Tibial nerve (tissue), 4 donors: ENCODE data around the gene LDLRAP1. TPM values are rescaled to one million over a fixed set of nuclear protein-coding genes. Genes with fewer than 3 reads are reported as not detected.

Experiments
- DNase-seq, 2 donors: peaks; one replicate each; pipeline ENCODE4 v3.0.0-alpha.2; 2019; ENCODE audit warnings: low spot score in 2 of 2
- H3K27ac ChIP-seq, 4 donors: fragments of 200-600 bp; sonication (generic) in 3 of 4; one replicate each; pipeline ENCODE4 v1.5.1; 2017 to 2019; ENCODE audit warnings: mild to moderate bottlenecking in 1 of 4
- H3K27me3 ChIP-seq, 2 donors: fragments of 200-600 bp; sonication (generic) in 1 of 2; one replicate each; pipeline versions ENCODE4 v1.5.1 to v1.6.0; 2017 to 2019
- H3K36me3 ChIP-seq, 3 donors: fragments of 200-600 bp; sonication (generic); one replicate each; pipeline ENCODE4 v1.5.1; 2018 to 2019
- H3K4me1 ChIP-seq, 4 donors: fragments of 200-600 bp; sonication (generic) in 3 of 4; one replicate each; pipeline ENCODE4 v1.5.1; 2017 to 2019
- H3K4me3 ChIP-seq, 4 donors: fragments of 200-600 bp; sonication (generic) in 3 of 4; one replicate each; pipeline ENCODE4 v1.5.1; 2017 to 2019; ENCODE audit warnings: mild to moderate bottlenecking in 1 of 4, moderate library complexity in 1 of 4
- H3K9me3 ChIP-seq, 4 donors: fragments of 200-600 bp; sonication (generic) in 3 of 4; one replicate each; pipeline ENCODE4 v1.5.1; 2017 to 2019
- EP300 ChIP-seq, 2 donors: sonication (generic); formaldehyde crosslinking; IDR thresholded peaks; one replicate each; pipeline ENCODE4 v1.6.1; 2017; ENCODE audit warnings: antibody characterized with exemption in 2 of 2, mild to moderate bottlenecking in 1 of 2
- POLR2A ChIP-seq, 2 donors: fragments of 450-650 bp; IDR thresholded peaks; one replicate each; pipeline ENCODE4 v1.6.1; 2017; ENCODE audit warnings: antibody characterized with exemption in 2 of 2, mild to moderate bottlenecking in 2 of 2, moderate library complexity in 2 of 2
- WGBS, 2 donors: methylation state at CpG; one replicate each; pipeline ENCODE4 v1.1.5; 2018; 5-methylcytosine and 5-hydroxymethylcytosine counted together
- total RNA-seq, 4 donors: library from RNA; depleted of rRNA; stranded (reverse); fragments of >200 nt; gene quantifications; one replicate each; pipeline ENCODE4 v1.1.0, GENCODE V29; 2016
- TF ChIP-seq, protein P1 (sequence below), 5 experiments: fragments of 200-600 bp in 3 of 5; fragments of 450-650 bp in 2 of 5; sonication (generic) in 3 of 5; IDR thresholded peaks; one replicate each; pipeline ENCODE4 v1.5.1; 2016 to 2019; ENCODE audit warnings: antibody characterized with exemption in 5 of 5, mild to moderate bottlenecking in 3 of 5, moderate library complexity in 2 of 5

The LDLRAP1 gene
- total RNA-seq, 4 donors from 2014 or later: 10.9 to 28.5 (median 14.7) TPM

DNA sequence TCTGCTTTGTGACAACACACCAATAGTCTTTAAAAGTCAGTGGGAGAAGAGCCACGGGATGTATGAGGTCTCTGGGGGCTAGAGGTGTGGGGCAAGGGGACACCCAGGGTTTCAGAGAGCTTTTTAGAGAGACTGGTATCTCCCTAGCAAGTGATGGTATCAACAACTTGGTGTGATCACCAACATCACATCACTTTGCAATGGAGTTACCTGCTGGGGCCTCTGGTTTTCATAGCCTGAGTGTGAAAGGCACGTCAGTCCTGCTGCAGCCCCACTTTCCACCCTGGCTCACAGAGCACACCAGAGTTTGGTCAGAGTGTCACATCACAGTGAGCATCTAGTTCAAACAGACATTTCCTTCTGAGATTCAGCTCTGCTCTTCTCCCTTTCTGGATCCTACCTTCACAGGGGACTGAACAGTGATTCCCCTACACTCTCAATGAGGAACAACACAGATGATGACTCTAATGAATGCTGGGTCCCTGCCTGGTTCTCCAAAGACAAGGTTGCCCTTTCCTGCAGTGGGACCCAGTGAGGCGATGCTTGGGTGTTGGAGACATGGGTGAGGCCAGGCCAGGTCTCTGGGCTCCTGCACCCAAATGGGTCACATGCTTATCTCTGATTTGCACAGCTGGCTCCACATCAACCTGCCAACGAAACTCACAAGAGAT, 71.2 kb downstream of the LDLRAP1 start:
- Histone ChIP-seq H3K27me3 (no peaks in the 10 kb centered on the region), H3K4me1 (peaks cover 0 to 36% (median 20%) of the 10 kb centered on the region in 4 donors), H3K9me3 (no peaks in the 10 kb centered on the region), H3K36me3 (no peaks in the 10 kb centered on the region), H3K4me3 (no peak overlapping the region), H3K27ac (no peak overlapping the region)
- WGBS, 2 donors: 76 to 80% methylated on average over 4 of the region's 4 CpGs
- TF ChIP-seq, protein P1, sequence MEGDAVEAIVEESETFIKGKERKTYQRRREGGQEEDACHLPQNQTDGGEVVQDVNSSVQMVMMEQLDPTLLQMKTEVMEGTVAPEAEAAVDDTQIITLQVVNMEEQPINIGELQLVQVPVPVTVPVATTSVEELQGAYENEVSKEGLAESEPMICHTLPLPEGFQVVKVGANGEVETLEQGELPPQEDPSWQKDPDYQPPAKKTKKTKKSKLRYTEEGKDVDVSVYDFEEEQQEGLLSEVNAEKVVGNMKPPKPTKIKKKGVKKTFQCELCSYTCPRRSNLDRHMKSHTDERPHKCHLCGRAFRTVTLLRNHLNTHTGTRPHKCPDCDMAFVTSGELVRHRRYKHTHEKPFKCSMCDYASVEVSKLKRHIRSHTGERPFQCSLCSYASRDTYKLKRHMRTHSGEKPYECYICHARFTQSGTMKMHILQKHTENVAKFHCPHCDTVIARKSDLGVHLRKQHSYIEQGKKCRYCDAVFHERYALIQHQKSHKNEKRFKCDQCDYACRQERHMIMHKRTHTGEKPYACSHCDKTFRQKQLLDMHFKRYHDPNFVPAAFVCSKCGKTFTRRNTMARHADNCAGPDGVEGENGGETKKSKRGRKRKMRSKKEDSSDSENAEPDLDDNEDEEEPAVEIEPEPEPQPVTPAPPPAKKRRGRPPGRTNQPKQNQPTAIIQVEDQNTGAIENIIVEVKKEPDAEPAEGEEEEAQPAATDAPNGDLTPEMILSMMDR (IDR thresholded peaks at IDR 0.05): no peak
- TF ChIP-seq EP300 (IDR thresholded peaks at IDR 0.05): no peak
- no peak for TF ChIP-seq POLR2A (IDR thresholded peaks at IDR 0.05)
- no peak for DNase-seq

DNA sequence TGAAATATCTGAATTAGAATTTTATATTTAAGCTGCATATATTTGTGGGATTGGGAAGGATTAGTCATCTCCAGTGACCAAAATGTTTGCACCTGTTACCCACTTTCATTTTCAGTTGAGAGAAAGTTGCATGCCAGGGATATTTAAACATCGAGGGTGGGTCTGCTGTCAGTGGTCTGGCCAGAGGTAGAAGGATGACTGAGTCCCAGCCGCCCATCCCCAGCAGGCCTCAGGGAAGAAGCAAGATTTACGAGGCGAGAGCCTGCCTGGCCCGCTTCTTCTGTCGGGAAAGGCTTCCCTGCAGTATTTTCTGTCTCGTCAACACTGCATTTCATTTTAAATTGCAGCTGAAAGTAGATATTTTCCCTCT, 71.8 kb downstream of the LDLRAP1 start:
- H3K27me3 ChIP-seq: no peaks in the 10 kb centered on the region

DNA sequence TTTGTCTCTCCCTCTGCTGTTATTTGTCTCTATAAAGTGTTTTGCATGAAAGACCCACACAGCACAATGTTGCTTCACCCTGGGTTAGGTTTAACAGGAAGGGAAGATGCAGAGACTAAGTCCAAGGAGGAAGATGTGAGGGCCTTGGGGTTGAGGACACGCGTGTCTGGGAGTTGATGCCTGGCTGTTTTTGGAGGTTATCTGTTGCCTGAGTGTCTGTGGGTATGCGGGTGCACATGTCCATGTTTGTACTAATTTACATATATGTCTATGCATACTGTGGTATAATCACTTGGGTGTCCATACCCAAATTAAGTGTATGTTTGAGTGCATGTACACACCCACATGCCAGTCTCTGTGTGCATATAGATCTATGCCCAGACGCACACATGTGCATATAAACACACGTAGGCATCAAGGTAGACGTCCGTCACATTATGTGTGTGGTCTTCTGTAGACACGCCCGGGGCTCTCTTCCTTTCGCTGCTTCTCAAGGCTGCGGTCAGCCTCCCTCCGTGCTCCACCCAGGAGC, 72.2 kb downstream of the LDLRAP1 start:
- Histone ChIP-seq H3K27ac (peak overlapping the region; percentile 69 to 90 (median 82)), H3K36me3 (no peaks in the 10 kb centered on the region), H3K9me3 (no peaks in the 10 kb centered on the region), H3K4me1 (peaks cover 0 to 46% (median 20%) of the 10 kb centered on the region in 4 donors), H3K4me3 (peak overlapping the region; percentile 45 to 85 (median 70)), H3K27me3 (no peaks in the 10 kb centered on the region)
- WGBS, 2 donors: 10 to 15% methylated on average over 11 to 12 of the region's 12 CpGs
- TF ChIP-seq EP300 (IDR thresholded peaks at IDR 0.05): no peak
- TF ChIP-seq POLR2A (IDR thresholded peaks at IDR 0.05): no peak
- TF ChIP-seq, protein P1 (IDR thresholded peaks at IDR 0.05): no peak
- no peak for DNase-seq

More for the DNA sequence above, 71.8 kb downstream of the LDLRAP1 start:
- H3K36me3 ChIP-seq: no peaks in the 10 kb centered on the region
- 51 to 68% methylated on average over 7 of the region's 7 CpGs for WGBS, 2 donors
- H3K4me1 ChIP-seq: peaks cover 0 to 41% (median 20%) of the 10 kb centered on the region in 4 donors
- no peaks in the 10 kb centered on the region for H3K9me3 ChIP-seq
- no peak overlapping the region for H3K4me3 ChIP-seq
- DNase-seq: no peak
- peak overlapping the region in 1 of 4 donors; percentile 15 for H3K27ac ChIP-seq
- no peak for TF ChIP-seq POLR2A (IDR thresholded peaks at IDR 0.05)
- TF ChIP-seq, protein P1 (IDR thresholded peaks at IDR 0.05): no peak

DNA sequence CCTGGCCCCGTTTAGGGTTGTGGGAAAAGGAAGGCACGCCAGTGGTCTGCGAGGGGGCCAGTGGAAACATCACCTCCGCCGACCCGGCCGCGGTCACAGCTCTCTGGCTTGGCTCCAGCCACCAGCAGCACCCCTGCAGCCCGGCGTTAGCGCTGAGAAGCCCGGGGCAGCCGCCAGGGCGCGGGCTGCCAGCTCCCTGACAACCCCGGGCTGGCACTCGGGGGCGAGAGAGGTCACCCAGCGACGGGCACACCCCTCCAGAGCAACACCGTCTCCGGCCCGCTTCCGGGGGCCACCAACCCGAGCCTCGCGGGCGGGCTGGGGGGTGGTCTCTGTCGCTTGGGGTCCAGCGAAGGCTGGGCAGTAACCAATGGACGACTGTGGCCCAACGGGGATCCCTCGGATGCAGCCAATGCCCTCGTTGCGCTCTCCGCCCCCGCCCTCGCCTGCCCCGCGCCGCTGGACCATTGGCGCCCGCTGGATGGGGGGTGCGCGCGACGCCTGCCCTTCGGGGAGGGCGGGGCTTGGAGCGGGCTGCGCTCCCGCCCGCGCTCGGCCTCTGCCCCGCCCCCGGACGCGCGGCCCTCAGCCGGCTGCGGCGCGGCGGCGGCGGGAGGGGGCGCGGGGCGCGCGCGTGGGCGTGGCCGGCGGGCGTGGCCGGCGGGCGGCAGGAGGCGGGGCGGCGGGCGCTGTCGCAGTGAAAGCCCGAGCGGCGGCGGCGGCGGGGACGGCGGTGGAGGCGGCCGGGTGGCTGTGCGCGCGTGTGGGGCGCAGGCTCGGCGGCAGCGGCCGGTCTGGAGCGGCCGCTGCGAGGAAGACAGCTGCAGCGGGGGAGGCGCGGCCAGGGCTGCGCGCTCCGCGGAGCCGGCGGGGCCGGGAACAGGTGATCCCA, 72.9 kb downstream of the LDLRAP1 start, which contains the start of gene MAN1C1:
Gene MAN1C1 (plus strand): TSS at position 697 of the 892 bp plus-strand sequence. CDS start 1,007 bp downstream, outside the sequence.
- peak within 1 kb of the TSS; percentile 73 to 89 (median 82) for H3K4me3 ChIP-seq
- no peaks in the 10 kb centered on the region for H3K36me3 ChIP-seq
- DNase-seq: peak; percentile 69 to 75
- no peaks in the 10 kb centered on the region for H3K9me3 ChIP-seq
- TF ChIP-seq POLR2A (IDR thresholded peaks at IDR 0.05) (peak in 1 of 2 donors; percentile 51), EP300 (IDR thresholded peaks at IDR 0.05) (peak in 1 of 2 donors; percentile 47)
- TF ChIP-seq, protein P1 (IDR thresholded peaks at IDR 0.05): peak; percentile 21 to 74 (median 50)
- peak within 1 kb of the TSS; percentile 69 to 90 (median 82) for H3K27ac ChIP-seq
- peaks cover 0 to 53% (median 20%) of the 10 kb centered on the region in 4 donors for H3K4me1 ChIP-seq
- H3K27me3 ChIP-seq: no peaks in the 10 kb centered on the region
- 0 to 1% methylated on average over 42 to 95 of the region's 116 CpGs for WGBS, 2 donors
